GM21423 (cell line): ENCODE measurements around the gene CERS6.

ENCODE experiments used
- ATAC-seq: cut with Tn5 transposase; IDR thresholded peaks from one replicate; pipeline ENCODE4 v1.9.1; 2021; ENCODE audit warnings: mild to moderate bottlenecking, moderate library complexity; ENCODE audit not compliant: unreplicated experiment

Gene CERS6

DNA sequence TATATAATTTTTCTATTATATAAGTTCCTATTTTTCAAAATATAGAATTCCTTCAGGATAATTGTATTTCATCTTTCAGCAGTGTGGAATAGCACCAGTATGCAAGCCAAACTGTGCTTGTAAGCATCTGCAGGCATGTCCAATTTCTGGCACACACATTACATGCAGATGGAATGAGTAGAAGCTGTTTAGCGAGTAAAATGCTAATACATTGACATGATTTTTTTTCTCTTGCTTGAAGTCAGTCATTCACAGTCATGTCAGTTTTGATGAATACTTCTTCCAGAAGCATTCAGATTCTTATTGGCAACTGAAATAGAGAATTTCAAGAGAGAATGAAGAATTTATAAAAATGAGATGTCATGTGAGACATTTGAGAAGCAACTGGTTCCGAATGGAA lies 109.4 kb downstream of the CERS6 start:
- no peak for ATAC-seq

DNA sequence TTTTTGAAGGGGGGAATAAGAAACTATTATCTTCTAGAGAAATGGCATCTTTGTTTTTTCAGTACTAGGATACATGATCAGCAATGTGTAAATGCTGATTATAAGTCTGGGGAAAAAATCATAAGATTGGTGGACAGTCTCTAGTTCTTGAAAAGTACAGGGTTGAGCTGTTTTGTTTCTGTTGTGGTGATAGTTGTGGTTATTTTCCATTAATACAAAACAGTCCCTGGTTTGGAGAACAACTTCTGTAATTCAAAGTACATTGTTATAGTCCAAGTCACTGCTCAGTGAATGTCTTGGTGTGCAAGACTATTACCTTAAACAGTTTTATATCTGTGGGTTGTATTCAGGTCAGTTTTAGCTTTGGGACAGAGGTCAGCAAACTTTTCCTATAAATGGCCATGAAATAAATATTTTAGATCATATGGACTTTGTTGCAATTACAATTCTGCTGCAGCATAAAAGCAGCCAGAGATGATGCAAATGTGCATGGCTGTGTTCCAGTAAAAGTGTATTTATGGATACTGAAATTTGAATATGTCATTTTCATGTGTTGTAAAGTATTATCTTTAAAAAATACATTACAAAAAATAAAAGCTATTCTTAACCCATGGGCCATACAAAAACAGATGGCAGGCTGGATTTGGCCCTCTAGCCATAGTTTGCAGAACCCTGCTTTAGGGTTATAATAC lies 111.0 kb downstream of the CERS6 start:
- ATAC-seq, result no peak

DNA sequence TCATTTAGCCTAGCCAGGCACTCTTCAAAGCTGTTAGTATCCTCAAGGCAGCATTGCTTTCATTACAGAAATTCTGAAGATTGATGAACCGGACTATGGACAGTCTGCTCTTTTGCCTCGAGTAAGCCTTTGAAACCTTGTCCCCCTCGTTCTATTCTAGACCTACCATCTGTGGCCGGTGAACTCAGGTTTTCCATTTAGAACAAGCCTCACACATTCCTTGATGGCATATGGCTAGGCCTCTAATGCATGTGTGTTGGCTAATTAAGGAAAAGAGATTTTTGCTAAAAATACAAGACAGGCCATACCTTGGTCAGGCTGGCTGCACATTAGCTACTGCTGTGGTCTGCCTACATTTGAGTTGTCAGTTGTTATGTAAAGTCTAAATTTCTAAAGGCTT lies 111.8 kb downstream of the CERS6 start:
- ATAC-seq, result no peak

DNA sequence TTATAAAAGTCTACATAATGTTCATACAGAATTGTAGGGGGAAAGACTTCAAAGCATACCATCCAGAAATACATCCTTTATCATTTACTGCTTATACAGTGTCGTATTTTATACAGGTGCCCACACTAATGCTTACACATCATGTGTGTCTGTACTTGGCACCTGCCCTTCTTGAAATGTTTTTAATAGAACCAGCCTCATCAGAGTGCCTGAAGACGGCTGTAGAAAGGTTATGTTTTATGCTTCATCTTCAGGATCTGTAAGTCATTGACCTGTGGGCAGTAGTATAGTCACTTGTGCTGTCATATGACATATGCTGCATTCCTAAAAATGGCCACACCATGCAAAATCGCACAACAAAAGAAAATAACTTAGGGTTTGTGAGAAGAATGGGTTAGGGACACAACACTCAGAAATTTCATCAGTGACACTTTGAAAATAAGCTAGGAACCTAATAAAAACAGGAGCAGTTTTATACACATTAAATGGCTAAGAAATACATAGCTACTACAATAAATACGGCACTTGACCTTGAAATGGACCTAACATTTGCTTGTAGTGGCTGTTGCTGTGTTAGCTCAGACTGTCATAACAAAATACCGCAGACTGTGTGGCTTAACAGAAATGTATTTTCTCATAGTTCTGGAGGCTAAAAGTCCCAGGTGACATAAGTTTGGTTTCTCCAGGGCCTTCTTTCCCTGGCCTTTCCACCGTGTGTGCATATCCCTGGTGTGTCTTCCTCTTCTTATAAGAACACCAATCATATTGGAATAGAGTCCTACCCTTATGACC lies 112.6 kb downstream of the CERS6 start:
- no peak for ATAC-seq

DNA sequence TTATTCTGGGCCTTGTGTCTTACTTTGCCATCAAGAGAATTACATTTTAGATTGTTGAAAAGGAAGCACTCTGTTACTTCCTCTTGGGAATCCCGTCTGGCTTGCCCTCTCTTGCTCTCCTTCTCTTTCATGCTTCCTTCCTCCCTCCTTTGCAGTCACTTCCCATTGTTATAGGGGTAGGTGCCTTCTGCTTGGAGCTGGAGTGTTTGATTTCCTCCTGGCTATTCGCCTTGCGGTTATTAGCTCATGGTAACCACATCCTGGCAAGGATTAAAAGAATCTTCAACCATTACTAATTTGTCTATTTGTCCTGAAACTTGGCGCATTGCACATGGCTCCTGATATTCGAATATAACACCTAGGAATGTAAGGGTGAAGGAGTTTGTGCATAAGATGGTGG lies 115.0 kb downstream of the CERS6 start:
- no peak for ATAC-seq

DNA sequence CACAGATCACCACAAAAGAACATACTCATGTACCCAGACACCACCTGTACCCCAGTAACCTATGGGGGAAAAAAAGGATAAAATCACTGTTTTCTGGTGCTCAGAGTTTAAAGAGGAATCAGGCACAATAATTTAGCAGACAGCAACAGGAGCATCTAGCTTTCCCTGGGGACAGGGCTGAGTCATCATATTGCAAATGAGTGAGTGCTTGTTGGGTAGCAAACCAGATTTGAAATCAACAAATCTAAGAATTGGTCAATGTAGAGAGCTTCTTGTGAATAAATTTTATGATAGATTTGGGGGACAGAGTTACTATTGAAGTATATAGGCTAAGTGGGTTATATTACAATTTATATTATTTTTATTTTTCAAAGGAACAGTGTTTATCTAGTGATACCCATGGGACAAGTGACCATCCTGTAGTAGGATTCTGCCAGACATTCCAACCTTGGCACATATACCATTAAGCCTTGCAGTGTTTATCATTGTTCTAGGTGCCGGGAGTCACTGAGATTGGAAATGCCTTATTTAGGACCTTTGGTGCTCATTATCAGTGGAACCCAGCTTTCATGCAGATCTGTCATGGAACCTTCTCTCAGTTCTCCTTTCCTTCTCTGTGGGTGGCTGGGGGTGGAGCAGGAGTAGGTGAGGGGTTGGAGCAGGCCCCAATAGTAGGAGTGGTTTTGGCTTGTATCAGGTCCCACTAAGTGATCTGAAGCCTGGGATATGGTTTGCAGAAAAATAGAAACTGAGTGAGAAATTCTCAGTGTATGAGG lies 117.2 kb downstream of the CERS6 start:
- no peak for ATAC-seq

DNA sequence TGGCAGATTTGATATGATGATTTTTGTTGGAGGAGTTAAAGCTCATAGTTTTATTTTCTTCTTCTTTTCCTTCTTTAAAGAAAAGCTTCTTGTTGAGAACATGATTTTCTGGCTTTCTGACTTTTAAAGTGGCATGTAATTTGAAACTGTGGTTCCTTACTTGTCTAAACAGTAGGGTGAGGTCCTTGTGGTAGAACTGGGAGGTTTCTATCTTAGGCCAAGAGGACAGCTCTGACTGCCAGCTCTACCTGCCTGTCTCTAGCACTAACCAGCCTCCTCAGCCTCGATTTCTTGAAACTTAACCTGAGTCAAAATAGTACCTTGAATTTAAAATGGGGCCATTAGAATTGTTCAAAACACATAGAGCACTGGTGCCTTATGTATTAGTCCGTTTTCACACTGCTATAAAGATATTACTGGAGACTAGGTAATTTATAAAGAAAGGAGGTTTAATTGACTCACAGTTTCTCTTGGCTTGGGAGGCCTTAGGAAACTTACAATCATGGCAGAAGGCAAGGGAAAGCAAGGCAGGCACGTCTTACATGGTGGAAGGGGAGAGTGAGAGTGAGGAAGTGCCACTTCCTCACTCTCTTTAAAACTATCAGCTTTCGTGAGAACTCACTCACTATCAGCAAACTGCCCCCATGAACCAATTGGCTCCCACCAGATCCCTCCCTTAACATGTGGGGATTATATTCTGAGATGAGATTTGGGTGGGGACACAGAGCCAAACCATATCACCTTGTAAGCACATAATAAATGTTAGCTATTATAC lies 119.0 kb downstream of the CERS6 start:
- no peak for ATAC-seq

DNA sequence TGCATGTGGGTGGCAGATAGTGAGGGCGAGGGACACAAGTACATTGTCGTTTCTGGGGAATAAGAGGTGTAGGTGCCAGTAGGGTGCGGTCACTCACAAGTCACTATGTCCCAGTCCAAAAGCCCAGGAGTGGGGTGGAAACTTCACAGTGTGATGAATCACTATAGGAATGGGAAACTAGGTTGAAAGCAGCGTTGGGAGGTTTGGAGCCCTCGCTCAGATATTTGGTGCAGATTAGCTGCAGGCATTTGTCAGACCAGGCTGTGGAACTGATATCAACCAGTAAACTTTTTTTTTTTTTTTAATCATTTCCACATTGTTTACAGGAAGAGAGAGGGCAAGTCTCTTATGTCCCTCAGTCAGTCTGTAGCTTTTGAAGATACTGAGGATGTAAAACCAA lies 121.8 kb downstream of the CERS6 start:
- no peak for ATAC-seq

DNA sequence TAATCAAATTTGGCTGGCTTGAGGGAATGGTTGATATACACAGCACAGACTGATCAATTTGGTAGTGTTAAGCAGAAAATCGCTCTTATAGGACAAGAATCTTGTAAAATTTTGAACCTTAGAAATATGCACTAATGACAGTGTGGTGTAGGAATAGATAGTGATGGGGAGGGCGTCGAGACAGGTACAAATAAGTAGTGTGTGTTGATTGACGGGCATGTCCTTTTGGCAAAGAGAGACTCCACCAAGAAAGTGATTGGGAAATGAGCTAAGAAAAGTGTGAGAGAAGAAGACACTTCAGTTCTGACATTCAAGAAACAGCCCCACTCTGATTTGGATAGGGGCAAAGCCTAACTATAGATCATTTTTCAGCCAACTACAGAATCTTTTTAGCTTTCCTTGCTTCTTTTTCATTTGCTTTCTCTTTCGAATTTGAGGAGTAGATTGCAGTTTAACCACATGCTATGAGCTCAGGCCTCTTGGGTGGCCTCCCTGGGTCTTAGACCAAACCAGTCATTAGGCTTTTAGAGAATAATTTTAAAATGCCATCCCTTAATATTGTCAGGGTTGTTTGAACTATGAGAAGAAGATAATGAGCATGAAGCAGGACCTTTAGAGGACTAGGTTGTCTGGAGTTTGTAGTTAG lies 127.1 kb downstream of the CERS6 start:
- peak; percentile 56 for ATAC-seq

DNA sequence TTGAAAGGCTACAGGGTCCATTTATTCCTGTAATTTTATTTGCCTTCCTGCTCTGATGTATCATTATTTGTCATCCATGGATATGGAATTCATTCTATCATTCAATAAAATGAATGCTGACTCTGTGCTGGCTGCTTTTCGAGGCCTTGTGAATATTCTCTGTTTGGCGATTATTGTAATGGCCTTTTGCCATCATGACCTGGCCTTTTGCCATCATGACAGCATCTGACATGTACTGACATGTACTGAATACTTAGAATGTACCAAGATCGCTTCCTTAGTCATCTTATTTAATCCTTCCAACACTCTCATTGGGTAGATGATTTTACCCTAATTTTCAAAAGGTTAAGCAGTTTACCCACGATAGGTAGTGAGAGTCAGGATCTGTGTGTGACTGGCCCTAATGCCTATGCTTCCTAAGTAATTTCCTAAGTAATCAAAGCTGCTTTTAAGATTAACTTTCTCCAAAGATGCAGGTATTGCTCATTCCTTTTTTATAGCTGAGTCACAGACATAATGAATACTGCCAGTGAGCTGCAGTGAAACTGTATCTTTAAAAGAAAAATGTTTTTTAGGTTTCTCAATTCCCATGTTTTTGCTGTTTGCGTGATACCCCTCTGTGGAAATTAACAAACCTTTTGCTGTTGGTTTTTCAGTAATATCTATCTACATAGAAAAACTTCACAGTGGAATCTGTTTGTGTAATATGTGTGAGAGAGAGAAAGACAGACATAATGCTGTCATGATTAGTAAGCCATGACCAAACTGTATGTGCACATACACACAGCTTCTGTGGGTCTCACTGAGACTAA lies 127.8 kb downstream of the CERS6 start:
- no peak for ATAC-seq

DNA sequence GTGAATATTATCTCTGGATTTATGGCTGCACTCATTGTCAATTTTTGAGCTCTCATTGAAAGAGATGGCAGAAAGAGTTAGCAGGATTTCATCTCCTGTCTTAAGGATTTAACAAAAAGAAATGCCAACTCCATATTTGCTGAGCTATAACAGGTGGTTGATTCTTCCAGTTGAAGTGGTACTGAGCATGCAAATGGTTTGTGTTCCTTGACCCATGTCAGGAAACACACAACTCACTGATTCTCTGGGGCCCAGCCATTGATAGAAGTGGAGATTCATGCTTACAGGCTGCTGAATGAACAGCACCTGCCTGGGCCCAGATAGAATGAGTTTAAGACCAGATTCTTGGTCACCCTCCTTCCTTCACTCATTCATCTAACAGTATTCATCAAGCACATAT lies 128.8 kb downstream of the CERS6 start:
- ATAC-seq, result peak; percentile 40

DNA sequence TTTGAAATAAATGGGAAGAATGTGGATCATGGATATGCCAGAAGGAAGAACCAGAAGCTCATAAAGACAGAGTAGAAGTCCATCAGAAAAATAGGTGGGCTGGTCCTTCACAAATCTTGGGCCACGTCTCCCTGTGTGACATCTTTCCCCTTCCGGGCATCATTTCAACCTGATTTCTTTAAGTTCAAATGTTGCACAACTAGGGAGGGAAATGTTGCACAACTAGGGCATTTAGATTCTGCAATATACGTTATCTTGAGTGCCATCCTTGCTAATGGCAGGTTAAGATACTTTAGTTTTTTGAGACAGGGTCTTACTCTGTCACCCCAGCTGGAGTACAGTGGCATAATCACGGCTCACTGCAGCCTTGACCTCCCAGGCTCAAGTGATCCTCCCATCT lies 129.6 kb downstream of the CERS6 start:
- ATAC-seq, result no peak

DNA sequence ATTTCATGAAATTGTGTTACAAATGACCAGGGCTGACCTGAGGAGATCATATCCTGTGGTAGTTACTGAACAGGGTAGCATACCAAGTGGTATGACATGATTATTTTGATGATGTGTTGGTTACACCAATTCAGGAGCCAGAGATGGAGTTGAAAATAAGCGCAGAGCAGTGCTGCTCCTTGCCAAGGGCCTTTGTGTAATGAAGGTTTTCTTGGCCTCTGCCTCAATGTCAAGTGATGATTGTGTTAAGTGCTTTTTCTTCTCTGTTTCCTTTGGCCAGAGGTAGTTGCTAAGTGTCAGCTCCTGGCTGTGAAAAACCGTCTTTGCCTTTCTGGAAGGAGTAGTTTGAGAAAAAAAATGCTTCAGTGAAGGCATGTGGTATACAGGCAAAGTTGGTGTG lies 131.2 kb downstream of the CERS6 start:
- no peak for ATAC-seq

DNA sequence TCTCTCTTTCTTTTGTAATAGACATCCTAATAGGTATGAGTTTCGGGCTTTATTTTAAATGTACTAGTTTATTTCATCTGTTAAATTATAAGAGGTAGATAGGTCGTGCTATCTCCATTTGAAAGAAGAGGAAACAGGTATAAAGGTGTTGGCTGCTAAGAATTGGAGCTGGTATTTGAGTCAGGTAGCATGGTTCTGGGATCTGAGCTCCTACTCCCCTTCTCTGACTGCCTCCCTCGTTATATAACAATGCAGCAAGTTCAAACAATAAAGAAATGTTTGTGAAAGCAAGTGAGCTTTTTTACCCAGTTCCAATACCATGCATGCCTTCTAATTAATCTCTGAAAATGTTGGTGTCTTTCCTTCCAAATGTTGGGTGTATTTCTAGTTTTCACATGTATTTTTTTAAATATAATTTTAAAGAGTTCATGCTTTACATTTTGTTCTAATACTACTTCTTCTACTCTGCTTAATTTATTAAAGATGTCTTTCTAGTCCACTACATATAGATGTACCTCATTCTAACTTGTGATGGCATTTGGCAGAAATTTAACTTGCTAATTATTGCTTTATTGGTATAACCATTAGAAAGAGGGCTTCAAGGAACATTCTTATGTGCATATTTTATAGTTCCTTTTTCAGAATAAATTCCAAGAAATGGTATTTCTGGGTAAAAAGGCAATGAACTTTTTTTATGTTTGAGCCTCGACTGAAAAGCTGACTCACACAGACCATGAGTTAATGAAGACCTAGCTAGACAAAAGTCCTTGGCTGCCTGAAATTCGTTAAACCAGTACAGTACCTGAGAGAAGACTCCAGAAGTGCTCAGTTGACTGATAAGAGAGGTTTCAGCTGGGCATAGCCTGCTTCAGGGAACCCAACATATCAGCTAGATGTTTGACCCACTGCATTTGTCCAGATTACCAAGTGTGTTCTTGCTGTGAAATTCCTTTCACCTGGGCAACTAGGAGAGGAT lies 133.5 kb downstream of the CERS6 start:
- ATAC-seq, result no peak

DNA sequence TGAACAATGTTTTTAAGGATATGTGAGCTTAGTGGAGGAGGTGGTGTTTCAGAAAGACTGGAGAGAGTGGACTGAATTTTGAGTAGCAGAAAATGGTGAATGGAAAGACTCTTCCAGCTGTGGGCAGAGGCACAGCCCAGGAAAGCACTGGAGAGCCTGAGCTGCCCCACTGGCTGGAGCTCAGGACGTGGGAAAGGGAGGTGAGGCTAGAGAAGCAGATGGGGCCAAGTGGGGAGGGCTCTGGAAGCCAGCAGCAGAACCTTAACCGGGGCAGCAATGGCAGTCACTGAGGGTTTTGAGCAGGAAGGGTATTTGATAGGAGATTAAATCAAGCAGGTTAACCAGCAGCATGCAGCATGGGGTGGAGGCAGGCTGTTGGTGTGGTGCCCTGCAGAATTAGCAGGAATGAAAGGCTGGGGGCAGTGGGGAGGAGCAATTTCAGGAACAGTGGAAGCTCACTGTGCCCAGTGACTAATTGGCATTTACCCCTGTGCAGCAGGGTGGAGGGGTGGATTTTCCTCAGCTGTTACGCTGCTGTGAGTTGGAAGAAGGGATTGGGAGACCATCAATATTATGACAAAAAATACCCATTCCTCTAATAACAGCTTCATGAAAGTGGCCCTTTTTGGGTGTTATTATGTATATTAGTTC lies 136.2 kb downstream of the CERS6 start:
- ATAC-seq, result no peak

DNA sequence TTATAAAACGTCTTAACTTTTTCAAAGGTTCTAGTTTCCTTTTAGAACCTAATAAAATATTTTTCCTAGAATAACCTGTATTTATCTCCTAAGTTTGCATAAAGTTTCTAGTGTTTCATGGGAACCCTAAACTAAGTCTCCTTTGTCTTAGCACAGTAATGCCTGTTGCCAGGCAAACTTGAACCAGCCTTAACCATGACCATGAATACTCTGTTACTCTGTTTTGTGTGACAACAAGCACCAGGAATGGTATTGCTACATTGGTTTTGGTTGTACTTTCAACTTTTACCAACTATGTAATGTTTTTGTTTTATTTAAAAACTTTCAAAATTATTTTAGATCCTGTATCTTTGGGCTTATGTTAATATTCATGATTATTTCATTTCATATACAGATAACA lies 137.6 kb downstream of the CERS6 start:
- ATAC-seq, result no peak

DNA sequence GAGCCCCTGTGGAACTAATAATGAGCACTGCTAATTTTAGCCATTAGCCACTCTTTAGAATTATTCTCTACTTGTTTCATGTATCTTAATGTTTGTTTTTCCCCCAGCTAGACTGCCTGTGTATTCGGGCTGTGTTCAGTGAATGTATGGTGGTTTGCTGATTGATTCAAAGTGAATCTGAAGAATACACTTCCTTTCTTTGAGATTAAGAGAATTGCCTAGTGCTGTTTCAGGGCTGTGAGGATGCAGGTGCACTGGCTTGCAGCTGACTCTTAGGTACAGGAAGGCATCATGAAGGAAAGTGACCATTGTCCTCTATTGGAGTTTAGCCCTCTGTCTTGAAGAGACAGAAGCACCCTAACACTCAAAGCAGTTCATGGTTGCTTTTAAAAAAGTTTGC lies 138.7 kb downstream of the CERS6 start:
- peak; percentile 86 for ATAC-seq
